GM23338 (cell line): ENCODE data around the gene IGSF9B. TPM values are rescaled to one million over a fixed set of nuclear protein-coding genes. Genes with fewer than 3 reads are reported as not detected.

Experiments used
- ATAC-seq: fragments of 200-7000 bp; cut with Tn5 transposase; 3 replicates; pipeline ENCODE4 v1.9.1; 2020
- DNase-seq: peaks from one replicate; pipeline ENCODE4 v3.0.0-alpha.2; 2015; ENCODE audit warnings: low spot score
- H2AFZ ChIP-seq: fragments of 200-600 bp; sonication (generic); 2 replicates; pipeline ENCODE4 v1.8.0; 2016; ENCODE audit warnings: antibody characterized with exemption, mild to moderate bottlenecking, moderate library complexity
- H3F3A ChIP-seq: fragments of 200-600 bp; sonication (generic); replicated peaks from 2 replicates; pipeline ENCODE4 v1.8.0; 2017; ENCODE audit warnings: antibody characterized with exemption, mixed run types, low read depth
- H3K27ac ChIP-seq: fragments of 200-600 bp; sonication (generic); 2 replicates; pipeline ENCODE4 v1.6.1; 2016; ENCODE audit warnings: low read depth
- H3K27me3 ChIP-seq: fragments of 200-600 bp; sonication (generic); 2 replicates; pipeline ENCODE4 v1.8.0; 2016; ENCODE audit warnings: mild to moderate bottlenecking, mixed run types, moderate library complexity; ENCODE audit not compliant: insufficient read depth
- H3K36me3 ChIP-seq: fragments of 200-600 bp; sonication (generic); 2 replicates; pipeline ENCODE4 v1.8.0; 2016; ENCODE audit warnings: mild to moderate bottlenecking; ENCODE audit not compliant: insufficient read depth
- H3K4me1 ChIP-seq: fragments of 200-600 bp; sonication (generic); 2 replicates; pipeline ENCODE4 v1.8.0; 2016; ENCODE audit warnings: mild to moderate bottlenecking, moderate library complexity; ENCODE audit not compliant: insufficient read depth
- H3K4me2 ChIP-seq: fragments of 200-600 bp; sonication (generic); 2 replicates; pipeline ENCODE4 v1.7.1; 2017; ENCODE audit warnings: mixed run types
- H3K4me3 ChIP-seq: fragments of 200-600 bp; sonication (generic); 2 replicates; pipeline ENCODE4 v1.6.1; 2016; ENCODE audit warnings: mixed run types
- H3K79me2 ChIP-seq: fragments of 200-600 bp; sonication (generic); replicated peaks from 2 replicates; pipeline ENCODE4 v1.8.0; 2017; ENCODE audit warnings: mild to moderate bottlenecking; ENCODE audit not compliant: insufficient read depth
- H3K9me2 ChIP-seq: fragments of 200-600 bp; sonication (generic); 2 replicates; pipeline ENCODE4 v1.8.0; 2017; ENCODE audit not compliant: insufficient read depth
- H4K20me1 ChIP-seq: fragments of 200-600 bp; sonication (generic); replicated peaks from 2 replicates; pipeline ENCODE4 v1.8.0; 2017; ENCODE audit warnings: mild to moderate bottlenecking; ENCODE audit not compliant: insufficient read depth
- H3K27ac Mint-ChIP-seq: 2 replicates; pipeline ENCODE4 v1.8.0; 2020; ENCODE audit warnings: inconsistent platforms, mild to moderate bottlenecking, moderate library complexity, mixed read lengths
- H3K27me3 Mint-ChIP-seq: 3 replicates; pipeline ENCODE4 v1.8.0; 2022; ENCODE audit warnings: low read depth, mild to moderate bottlenecking, moderate library complexity, mixed read lengths, inconsistent platforms; ENCODE audit not compliant: insufficient read depth, poor library complexity
- H3K36me3 Mint-ChIP-seq: 3 replicates; pipeline ENCODE4 v1.8.0; 2021; ENCODE audit warnings: low read depth, mild to moderate bottlenecking, inconsistent platforms, moderate library complexity, mixed read lengths
- H3K4me1 Mint-ChIP-seq: 3 replicates; pipeline ENCODE4 v1.8.0; 2020; ENCODE audit warnings: mild to moderate bottlenecking, inconsistent platforms, mixed read lengths
- H3K4me3 Mint-ChIP-seq: 3 replicates; pipeline ENCODE4 v1.8.0; 2021; ENCODE audit warnings: moderate library complexity, mild to moderate bottlenecking, inconsistent platforms, mixed read lengths
- H3K9me3 Mint-ChIP-seq: 3 replicates; pipeline ENCODE4 v1.8.0; 2020; ENCODE audit warnings: moderate library complexity, mild to moderate bottlenecking, inconsistent platforms, mixed read lengths
- CREB1 ChIP-seq: fragments of 250-450 bp; sonication (Bioruptor Pico); IDR thresholded peaks from 2 replicates; pipeline ENCODE4 v1.5.0; 2020; ENCODE audit warnings: low read depth, mild to moderate bottlenecking, moderate library complexity
- ETS1 ChIP-seq: IDR thresholded peaks from 2 replicates; pipeline ENCODE4 v1.6.1; 2016; ENCODE audit warnings: antibody characterized with exemption
- EZH2 ChIP-seq: fragments of 200-600 bp; sonication (generic); IDR thresholded peaks from one replicate; pipeline ENCODE4 v1.8.0; 2017; ENCODE audit warnings: antibody characterized with exemption, mild to moderate bottlenecking, low read depth; ENCODE audit not compliant: unreplicated experiment
- EZH2phosphoT487 ChIP-seq: fragments of 200-600 bp; sonication (generic); IDR thresholded peaks from one replicate; pipeline ENCODE4 v1.8.1; 2018; ENCODE audit warnings: antibody characterized with exemption; ENCODE audit not compliant: unreplicated experiment
- JUNB ChIP-seq: IDR thresholded peaks from one replicate; pipeline ENCODE4 v1.6.1; 2016; ENCODE audit warnings: antibody characterized with exemption; ENCODE audit not compliant: unreplicated experiment
- NANOG ChIP-seq: IDR thresholded peaks from 2 replicates; pipeline ENCODE4 v1.6.1; 2016; ENCODE audit warnings: antibody characterized with exemption, borderline replicate concordance
- POLR2AphosphoS5 ChIP-seq: IDR thresholded peaks from 2 replicates; pipeline ENCODE4 v1.6.1; 2016; ENCODE audit warnings: antibody characterized with exemption, low read depth
- REST ChIP-seq: IDR thresholded peaks from one replicate; pipeline ENCODE4 v1.6.1; 2018; ENCODE audit warnings: antibody characterized with exemption; ENCODE audit not compliant: unreplicated experiment
- STAT1 ChIP-seq: IDR thresholded peaks from one replicate; pipeline ENCODE4 v1.6.1; 2016; ENCODE audit warnings: antibody characterized with exemption; ENCODE audit not compliant: unreplicated experiment
- ZNF114 ChIP-seq: fragments of 250-450 bp; sonication (Bioruptor Pico); IDR thresholded peaks from 2 replicates; pipeline ENCODE4 v1.5.0; 2020; ENCODE audit warnings: mild to moderate bottlenecking, moderate library complexity
- ZNF331 ChIP-seq: fragments of 250-450 bp; sonication (Bioruptor Pico); IDR thresholded peaks from 2 replicates; pipeline ENCODE4 v1.5.0; 2020; ENCODE audit warnings: low read depth, mild to moderate bottlenecking, moderate library complexity
- ZNF462 ChIP-seq: fragments of 250-450 bp; sonication (Bioruptor Pico); IDR thresholded peaks from 2 replicates; pipeline ENCODE4 v1.5.0; 2020; ENCODE audit warnings: mild to moderate bottlenecking, moderate library complexity
- polyA plus RNA-seq: library from polyadenylated mRNA; unstranded; fragments of >200 nt; fragmentation: Nextera tagmentation; extraction: Ambion mirVana; gene quantifications from 2 replicates; pipeline ENCODE4 v1.2.1, GENCODE V29; 2016
- total RNA-seq: library from RNA; depleted of rRNA; stranded (reverse); fragments of >200 nt; shearing (Covaris generic); gene quantifications from 2 replicates; pipeline ENCODE4 v1.2.3, GENCODE V29; 2014
- TF ChIP-seq, protein P1 (sequence below), 2 experiments: fragments of 200-600 bp in 1 of 2; sonication (generic) in 1 of 2; conservative IDR thresholded peaks; 2 replicates each; pipeline versions ENCODE4 v1.5.1 to v1.6.1; 2016 to 2017; ENCODE audit warnings: antibody characterized with exemption in 2 of 2, low read depth in 2 of 2, mild to moderate bottlenecking in 2 of 2, moderate library complexity in 1 of 2

The IGSF9B gene
- total and polyA plus RNA-seq, 2 experiments from 2014 or later = 8.7 to 51.2 TPM

DNA sequence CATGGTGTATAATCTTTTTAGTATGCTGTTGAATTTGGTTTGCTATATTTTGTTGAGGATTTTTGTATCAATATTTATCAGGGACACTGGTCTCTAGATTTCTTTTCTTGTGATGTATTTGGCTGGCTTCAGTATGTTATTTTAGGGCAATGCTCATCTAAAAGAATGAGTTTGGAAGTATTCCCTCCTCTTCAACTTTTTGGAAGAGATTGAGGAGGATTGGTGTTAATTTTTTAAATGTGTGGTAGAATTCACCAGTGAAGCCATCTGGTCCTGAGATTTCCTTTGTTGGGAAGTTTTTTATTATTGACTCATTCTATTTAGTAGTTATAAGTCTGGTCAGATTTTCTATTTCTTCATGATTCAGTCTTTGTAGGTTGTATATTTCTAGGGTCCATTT lies 89.3 kb downstream of the IGSF9B start:
- Histone ChIP-seq H3K79me2 (no peaks in the 10 kb centered on the region), H2AFZ (no peak overlapping the region), H3K4me3 (no peak overlapping the region), H3F3A (no peaks in the 10 kb centered on the region), H3K4me1 (no peaks in the 10 kb centered on the region), H3K9me2 (0 out of 2 replicates have a peak, but pooled peaks cover 9% of the 10 kb centered on the region), H3K4me2 (no peak overlapping the region), H3K27ac (no peak overlapping the region), H4K20me1 (no peaks in the 10 kb centered on the region), H3K36me3 (no peaks in the 10 kb centered on the region), H3K27me3 (no peaks in the 10 kb centered on the region)
- Mint-ChIP-seq H3K9me3 (no peaks in the 10 kb centered on the region), H3K36me3 (no peaks in the 10 kb centered on the region), H3K27me3 (peaks cover 2% of the 10 kb centered on the region), H3K4me3 (no peak overlapping the region), H3K4me1 (no peaks in the 10 kb centered on the region), H3K27ac (no peak overlapping the region)
- ATAC-seq = no peak
- DNase-seq = no peak
- TF ChIP-seq ZNF462 (no peak), EZH2phosphoT487 (no peak), NANOG (no peak), STAT1 (no peak), REST (no peak), POLR2AphosphoS5 (no peak), CREB1 (no peak), ZNF331 (CRISPR knock-in tag) (no peak), ZNF114 (CRISPR knock-in tag) (no peak), ETS1 (no peak), EZH2 (no peak), JUNB (no peak)
- TF ChIP-seq, protein P1, sequence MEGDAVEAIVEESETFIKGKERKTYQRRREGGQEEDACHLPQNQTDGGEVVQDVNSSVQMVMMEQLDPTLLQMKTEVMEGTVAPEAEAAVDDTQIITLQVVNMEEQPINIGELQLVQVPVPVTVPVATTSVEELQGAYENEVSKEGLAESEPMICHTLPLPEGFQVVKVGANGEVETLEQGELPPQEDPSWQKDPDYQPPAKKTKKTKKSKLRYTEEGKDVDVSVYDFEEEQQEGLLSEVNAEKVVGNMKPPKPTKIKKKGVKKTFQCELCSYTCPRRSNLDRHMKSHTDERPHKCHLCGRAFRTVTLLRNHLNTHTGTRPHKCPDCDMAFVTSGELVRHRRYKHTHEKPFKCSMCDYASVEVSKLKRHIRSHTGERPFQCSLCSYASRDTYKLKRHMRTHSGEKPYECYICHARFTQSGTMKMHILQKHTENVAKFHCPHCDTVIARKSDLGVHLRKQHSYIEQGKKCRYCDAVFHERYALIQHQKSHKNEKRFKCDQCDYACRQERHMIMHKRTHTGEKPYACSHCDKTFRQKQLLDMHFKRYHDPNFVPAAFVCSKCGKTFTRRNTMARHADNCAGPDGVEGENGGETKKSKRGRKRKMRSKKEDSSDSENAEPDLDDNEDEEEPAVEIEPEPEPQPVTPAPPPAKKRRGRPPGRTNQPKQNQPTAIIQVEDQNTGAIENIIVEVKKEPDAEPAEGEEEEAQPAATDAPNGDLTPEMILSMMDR (conservative IDR thresholded peaks at IDR 0.05; ENCODE audit: low read depth in 2 of 2) = no peak
